Middle frontal gyrus (tissue), 1 donor: ENCODE results near the gene DCAF4L1.

Source experiments
- DNase-seq: peaks from one replicate; pipeline ENCODE4 v3.0.0-alpha.2; 2015; ENCODE audit warnings: low spot score; ENCODE audit errors: extremely low spot score

DCAF4L1 gene

GRCh38 chr4:41981456-41981855 lies at the start of gene DCAF4L1:
DCAF4L1 (plus strand) TSS chr4:41981756; CDS start chr4:41981793, 37 bp downstream.
- no peak for DNase-seq

- DNase-seq: no peak
These were observed 48.6 kb upstream of the DCAF4L1 start for GRCh38 chr4:41932988-41933387.

DNA sequence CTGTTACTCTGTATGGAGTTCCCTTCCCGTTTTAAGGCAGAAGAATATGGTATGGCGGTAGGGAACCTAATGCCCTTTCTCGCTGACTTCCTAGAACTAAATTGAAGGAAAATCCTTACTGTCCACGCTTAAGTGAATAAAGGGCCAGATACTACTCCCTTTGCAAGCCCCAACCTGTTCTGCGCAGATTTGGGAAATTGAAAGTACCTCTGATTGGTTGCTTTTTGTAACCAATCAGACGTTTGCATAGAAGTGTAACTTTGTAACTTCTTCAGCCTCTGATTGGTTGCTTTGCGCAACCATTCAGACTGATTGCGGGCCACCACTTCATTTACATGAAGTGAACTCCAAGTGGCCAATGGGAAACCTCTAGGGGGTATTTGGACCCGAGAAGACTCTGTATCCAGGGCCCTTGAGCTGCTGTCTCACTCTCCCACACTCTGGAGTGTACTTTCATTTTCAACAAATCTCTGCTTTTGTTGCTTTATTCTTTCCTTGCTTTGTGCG lies 47.5 kb upstream of the DCAF4L1 start:
- no peak for DNase-seq

- no peak for DNase-seq
These were observed 47.0 kb upstream of the DCAF4L1 start for GRCh38 chr4:41934514-41934900.

DNA sequence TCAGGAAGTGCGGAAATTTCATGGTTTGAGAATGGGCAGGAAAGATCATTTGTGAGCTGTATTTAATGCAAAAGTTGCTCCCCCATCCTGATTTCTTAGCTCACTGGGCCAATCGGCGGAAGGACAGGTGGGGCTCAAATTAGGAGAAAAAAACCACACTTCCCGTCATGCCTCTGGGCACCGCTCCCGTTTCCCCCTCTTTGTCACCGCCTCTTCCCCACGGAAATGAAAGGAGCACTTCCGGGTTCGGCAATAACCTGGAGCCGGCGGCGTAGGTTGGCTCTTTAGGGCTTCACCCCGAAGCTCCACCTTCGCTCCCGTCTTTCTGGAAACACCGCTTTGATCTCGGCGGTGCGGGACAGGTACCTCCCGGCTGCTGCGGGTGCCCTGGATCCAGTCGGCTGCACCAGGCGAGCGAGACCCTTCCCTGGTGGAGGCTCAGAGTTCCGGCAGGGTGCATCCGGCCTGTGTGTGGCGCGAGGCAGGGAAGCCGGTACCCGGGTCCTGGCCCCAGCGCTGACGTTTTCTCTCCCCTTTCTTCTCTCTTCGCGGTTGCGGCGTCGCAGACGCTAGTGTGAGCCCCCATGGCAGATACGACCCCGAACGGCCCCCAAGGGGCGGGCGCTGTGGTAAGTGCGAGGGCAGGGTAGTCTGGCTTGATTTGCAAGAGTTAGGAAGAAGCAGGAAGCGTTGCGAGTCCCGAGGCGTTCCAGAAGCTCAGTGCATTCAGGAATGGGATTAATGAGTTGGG lies 46.5 kb upstream of the DCAF4L1 start, which contains the start of gene TMEM33:
Gene TMEM33, plus strand, starts transcription at position 529 of the 751 bp plus-strand sequence. Its CDS starts 56 bp downstream, at position 585.
- DNase-seq: peak; percentile 84

- no peak for DNase-seq
These were observed 45.9 kb upstream of the DCAF4L1 start for GRCh38 chr4:41935652-41936021.

GRCh38 chr4:41939016-41939626 lies 42.4 kb upstream of the DCAF4L1 start:
- DNase-seq: no peak

DNA sequence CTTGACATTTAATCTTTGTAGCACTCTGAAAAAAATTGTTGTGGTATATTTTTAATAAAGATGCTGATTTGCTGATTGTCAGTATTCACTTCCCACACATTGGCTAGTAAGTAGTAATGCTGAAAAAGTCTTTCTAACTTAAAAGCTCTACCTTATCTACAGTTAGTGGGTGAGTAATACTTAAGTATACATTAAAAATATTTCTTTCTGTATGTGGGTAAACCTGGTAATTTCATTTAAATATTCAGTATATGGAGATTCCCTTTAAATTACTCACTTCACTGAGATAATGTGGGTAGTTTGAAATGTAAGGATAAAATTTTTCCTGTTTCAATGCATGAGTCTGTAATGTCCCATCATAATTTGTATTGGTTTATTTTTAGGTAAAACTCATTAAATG lies 40.7 kb upstream of the DCAF4L1 start:
- no peak for DNase-seq

DNA sequence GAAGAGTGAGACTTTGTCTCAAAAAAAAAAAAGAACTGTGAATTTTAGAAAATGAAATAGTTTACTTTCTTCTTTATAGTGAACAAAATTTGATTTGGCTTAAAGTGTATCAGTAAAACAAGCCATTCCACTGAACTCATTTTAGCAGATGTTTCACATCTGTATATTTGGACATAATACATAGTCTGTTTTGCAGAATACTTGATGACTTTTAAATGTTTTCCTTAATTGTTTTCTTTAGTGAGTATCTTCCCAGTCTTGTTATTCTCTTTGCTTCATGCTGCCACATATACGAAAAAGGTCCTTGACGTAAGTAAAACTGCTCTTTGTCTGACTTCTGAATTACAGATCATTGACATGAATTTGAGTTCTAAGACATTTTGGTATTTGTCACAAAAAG lies 38.0 kb upstream of the DCAF4L1 start:
- no peak for DNase-seq

DNA sequence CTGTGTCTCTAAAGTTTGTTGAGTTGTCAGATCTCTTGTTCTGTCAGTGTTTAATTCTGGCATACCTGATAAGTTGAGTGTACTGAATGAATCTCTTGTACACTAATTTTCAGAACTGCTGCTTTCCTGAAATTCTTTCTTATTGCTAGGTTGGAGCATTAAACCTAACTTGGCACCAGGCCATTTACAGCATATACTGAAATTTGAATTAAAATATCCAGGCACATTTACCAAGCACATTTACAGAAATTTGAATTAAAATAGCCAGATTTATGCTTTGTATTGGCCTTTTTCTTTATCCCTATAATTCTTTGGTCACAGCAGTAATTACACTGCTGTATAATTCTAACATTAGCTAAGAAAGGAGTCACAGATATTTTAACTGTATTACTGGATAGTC lies 37.5 kb upstream of the DCAF4L1 start:
- no peak for DNase-seq

DNA sequence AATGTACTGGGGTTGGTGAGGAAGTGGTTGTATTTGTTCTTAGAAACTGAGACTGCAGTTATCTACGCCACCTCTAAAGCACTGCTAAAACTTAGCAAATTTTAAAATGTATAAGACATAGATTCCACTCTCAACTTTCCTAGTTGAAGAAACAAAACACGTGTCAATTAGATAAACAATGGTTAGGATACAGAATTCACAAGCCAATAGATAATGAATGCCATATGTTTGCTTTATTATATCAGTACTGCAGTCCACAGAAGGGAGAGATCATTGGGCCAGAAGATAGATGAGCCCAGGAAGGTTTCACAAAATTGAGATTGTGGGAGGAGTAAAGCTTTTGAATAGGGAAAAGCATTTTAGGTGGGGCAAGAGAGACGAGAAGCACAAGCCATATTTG lies 32.0 kb upstream of the DCAF4L1 start:
- DNase-seq: no peak

DNA sequence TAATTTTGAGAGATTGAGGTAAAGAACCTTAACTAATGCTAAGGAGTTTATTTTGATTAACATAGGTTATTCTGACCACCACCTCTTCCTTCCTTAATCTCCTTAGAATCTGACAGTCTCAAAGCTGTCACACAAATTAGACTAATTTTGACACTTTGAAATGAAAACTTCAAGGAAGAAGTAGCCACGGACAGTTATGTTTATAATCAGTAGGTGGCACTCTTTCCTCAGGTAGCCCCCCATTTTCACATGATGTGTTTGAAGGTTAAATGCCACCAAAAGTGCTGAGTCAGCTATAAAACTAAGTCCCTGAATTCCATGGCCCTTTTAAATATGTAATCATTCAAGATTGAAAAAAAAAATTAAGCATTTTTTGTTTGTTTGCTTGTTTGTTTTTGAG lies 23.9 kb upstream of the DCAF4L1 start:
- no peak for DNase-seq

DNA sequence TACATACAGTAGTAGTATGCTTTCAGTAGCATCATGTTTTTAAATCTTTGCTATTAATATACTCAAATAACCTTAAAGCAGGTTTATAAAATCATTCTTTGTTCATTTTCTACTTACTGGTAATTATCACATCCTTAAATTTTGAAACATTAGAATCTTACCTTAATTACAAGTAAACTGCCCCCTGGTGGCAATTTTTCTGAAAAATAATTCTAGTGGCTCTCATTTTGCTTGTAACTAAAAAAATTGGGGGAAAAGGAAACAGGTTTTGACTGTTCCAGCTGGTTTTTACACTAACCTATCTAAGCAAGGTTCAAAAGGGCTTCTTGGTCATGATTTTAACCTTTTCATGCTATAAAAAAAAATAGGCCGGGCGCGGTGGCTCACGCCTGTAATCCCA lies 18.5 kb upstream of the DCAF4L1 start:
- no peak for DNase-seq

GRCh38 chr4:41964401-41964800 lies 17.2 kb upstream of the DCAF4L1 start:
- DNase-seq: no peak

DNA sequence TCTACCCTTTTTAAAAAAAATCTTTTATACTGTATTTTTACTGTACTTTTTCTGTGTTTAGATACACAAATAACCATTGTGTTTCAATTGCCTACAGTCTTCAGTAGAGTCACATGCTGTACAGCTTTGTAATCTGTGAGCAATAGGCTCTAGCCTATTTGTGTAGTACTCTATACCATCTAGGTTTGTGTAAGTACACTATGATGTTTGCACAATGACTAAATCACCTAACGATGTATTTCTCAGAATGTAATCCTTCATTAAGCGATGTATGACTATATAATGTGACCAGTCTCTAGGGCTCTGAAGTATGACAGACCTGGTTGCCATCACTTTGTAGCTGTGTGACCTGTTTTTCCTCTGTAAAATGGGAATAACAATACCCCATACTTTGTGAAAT lies 14.2 kb upstream of the DCAF4L1 start:
- DNase-seq: no peak

DNA sequence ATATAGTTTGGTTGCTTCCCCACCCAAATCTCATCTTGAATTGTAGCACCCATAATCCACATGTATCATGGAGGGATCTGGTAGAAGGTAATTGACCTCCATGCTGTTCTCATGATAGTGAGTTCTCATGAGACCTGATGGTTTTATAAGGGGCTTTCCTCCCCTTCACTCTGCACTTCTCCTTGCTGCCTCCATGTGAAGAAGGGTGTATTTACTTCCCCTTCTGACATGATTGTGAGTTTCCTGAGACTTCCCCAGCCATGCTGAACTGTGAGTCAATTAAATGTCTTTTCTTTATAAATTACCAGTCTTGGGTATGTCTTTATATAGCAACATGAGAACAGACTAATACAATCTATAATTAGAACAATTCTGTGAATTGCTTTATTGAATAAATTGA lies 11.9 kb upstream of the DCAF4L1 start:
- DNase-seq: no peak

DNA sequence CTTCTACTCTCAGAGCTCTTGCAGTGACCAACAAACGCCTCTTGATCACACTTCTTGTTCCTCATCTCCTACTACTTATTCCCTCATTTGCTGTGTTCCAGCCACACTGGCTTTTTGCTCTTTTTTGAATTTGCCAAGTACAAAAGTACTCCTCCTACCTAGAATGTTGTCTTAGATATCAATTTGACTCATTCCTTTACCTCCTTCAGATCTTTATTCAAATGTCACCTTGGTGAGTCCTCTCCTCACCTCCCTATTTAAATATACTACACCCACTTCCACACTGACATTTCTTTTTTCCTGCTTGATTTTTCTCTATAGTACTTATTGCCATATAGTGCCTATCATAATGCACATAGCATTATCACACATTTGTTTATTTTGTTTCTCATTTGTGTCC lies 6.2 kb upstream of the DCAF4L1 start:
- no peak for DNase-seq

DNA sequence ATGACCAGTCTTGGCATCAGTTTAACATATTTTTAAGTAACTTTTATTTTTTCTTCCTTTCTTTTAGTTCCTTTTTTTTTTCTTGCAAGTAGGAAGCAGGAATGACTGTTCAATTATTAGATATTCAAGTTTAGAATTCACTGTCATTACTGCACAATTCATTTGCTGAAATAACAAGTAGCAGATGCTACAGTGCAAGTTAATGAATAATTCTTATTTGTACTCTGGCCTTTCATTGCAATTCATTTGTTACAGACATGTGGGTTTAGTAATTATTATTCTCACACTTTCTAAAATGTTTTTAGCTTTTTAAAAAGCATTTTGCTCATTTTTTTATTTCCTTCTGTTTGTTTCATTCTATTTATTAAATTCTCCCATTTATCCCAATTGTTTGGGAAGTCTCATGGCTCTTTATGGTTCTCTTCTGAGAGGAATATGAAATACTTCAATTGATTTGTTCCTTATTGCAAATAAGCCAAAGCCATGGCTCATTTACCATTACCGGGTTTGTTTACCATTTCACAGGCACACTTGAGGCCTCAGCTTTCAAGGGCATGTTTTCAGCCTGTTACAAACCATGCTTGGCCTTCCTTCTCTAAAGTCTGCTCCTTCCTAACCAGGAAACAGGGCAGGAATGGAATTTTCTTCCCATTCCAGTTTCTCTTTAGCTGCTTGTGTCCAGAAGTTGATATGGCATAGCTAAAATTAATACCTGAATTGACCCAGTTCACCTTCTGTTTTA lies 4.6 kb upstream of the DCAF4L1 start:
- DNase-seq: no peak

- DNase-seq: no peak
These were observed 3.8 kb upstream of the DCAF4L1 start for GRCh38 chr4:41977709-41978108.

DNA sequence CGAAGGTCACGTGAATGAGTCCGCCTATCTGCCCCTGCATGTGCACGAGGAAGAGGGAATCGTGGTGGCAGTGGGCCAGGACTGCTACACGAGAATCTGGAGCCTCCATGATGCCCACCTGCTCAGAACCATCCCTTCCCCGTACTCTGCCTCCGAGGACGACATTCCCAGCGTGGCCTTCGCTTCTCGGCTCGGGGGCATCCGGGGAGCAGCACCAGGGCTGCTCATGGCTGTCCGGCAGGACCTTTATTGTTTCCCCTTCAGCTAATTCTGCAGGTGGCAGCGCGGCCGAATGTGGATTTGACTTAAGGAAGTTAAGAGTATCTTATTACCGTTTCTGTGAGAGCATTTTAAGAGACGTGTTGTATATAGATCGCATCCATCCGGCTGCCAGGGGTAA lies 1.2 kb downstream of the DCAF4L1 start:
- no peak for DNase-seq

- DNase-seq: no peak
These were observed 3.6 kb downstream of the DCAF4L1 start for GRCh38 chr4:41985151-41985550.

DNA sequence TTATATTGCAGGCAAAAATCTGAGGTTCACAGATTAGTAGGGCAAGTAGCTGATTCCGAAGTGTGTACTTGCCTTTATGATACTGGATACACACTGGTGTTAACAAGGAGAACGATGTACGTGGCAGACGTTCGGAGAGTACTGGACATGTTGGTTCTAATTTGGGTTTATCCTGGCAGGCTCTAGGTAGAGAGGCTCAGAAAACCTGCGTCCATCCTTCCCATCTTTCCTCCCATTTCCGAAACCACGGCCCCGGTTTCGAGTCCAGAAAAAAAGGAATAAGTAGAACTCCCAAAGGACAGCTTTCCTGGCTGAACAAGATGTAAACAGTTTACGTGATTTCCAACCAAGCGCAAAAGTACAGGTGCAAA lies 8.4 kb downstream of the DCAF4L1 start:
- DNase-seq: no peak
